Measurements from ENCODE around the gene IBTK.
"Not testable (repeated sequence)": the region's sequence is repeated elsewhere in the genome, so short reads cannot be mapped to it uniquely, and the experiment has no call there.

- TF ChIP-seq, protein P1, sequence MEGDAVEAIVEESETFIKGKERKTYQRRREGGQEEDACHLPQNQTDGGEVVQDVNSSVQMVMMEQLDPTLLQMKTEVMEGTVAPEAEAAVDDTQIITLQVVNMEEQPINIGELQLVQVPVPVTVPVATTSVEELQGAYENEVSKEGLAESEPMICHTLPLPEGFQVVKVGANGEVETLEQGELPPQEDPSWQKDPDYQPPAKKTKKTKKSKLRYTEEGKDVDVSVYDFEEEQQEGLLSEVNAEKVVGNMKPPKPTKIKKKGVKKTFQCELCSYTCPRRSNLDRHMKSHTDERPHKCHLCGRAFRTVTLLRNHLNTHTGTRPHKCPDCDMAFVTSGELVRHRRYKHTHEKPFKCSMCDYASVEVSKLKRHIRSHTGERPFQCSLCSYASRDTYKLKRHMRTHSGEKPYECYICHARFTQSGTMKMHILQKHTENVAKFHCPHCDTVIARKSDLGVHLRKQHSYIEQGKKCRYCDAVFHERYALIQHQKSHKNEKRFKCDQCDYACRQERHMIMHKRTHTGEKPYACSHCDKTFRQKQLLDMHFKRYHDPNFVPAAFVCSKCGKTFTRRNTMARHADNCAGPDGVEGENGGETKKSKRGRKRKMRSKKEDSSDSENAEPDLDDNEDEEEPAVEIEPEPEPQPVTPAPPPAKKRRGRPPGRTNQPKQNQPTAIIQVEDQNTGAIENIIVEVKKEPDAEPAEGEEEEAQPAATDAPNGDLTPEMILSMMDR (IDR thresholded peaks at IDR 0.05) = not testable (repeated sequence)
- TF ChIP-seq POLR2AphosphoS5, EP300 (IDR thresholded peaks at IDR 0.05): not testable (repeated sequence)
Observed at GRCh38 chr6:82128973-82129372, 118.6 kb downstream of the IBTK start.

All from sigmoid colon (tissue), 4 donors.